ENCODE results near the gene SH3PXD2A.

Gene SH3PXD2A

GRCh38 chr10:103622935-103623574, 232.3 kb downstream of the SH3PXD2A start:
- H3K36me3 ChIP-seq (ENCODE audit: control insufficient read depth, insufficient read depth, low read length): peaks cover 11% of the 10 kb centered on the region
- H3K9ac ChIP-seq (ENCODE audit: low read depth, low read length): no peak overlapping the region
- no peaks in the 10 kb centered on the region for H3K27me3 ChIP-seq (ENCODE audit: control insufficient read depth, insufficient read depth, low read length)

GRCh38 chr10:103622286-103622685, 233.1 kb downstream of the SH3PXD2A start:
- peaks cover 11% of the 10 kb centered on the region for H3K36me3 ChIP-seq (ENCODE audit: control insufficient read depth, insufficient read depth, low read length)
- H3K9ac ChIP-seq (ENCODE audit: low read depth, low read length): no peak overlapping the region
- H3K9me3 ChIP-seq (ENCODE audit: control insufficient read depth, insufficient read depth, low read length): no peaks in the 10 kb centered on the region
- H3K4me3 ChIP-seq (ENCODE audit: low read depth, low read length): no peak overlapping the region
- no peaks in the 10 kb centered on the region for H3K4me1 ChIP-seq (ENCODE audit: control insufficient read depth, insufficient read depth, low read length)
- no peaks in the 10 kb centered on the region for H3K27me3 ChIP-seq (ENCODE audit: control insufficient read depth, insufficient read depth, low read length)

More at GRCh38 chr10:103622935-103623574, 232.3 kb downstream of the SH3PXD2A start:
- Histone ChIP-seq H3K4me3 (ENCODE audit: low read depth, low read length) (no peak overlapping the region), H3K4me1 (ENCODE audit: control insufficient read depth, insufficient read depth, low read length) (no peaks in the 10 kb centered on the region), H3K9me3 (ENCODE audit: control insufficient read depth, insufficient read depth, low read length) (no peaks in the 10 kb centered on the region)

- Histone ChIP-seq H3K4me1 (ENCODE audit: control insufficient read depth, insufficient read depth, low read length) (no peaks in the 10 kb centered on the region), H3K36me3 (ENCODE audit: control insufficient read depth, insufficient read depth, low read length) (peaks cover 12% of the 10 kb centered on the region), H3K9ac (ENCODE audit: low read depth, low read length) (no peak overlapping the region), H3K27me3 (ENCODE audit: control insufficient read depth, insufficient read depth, low read length) (no peaks in the 10 kb centered on the region), H3K9me3 (ENCODE audit: control insufficient read depth, insufficient read depth, low read length) (no peaks in the 10 kb centered on the region), H3K4me3 (ENCODE audit: low read depth, low read length) (no peak overlapping the region)
Measured at GRCh38 chr10:103621783-103622125, 233.6 kb downstream of the SH3PXD2A start.

- Histone ChIP-seq H3K9ac (ENCODE audit: low read depth, low read length) (no peak overlapping the region), H3K36me3 (ENCODE audit: control insufficient read depth, insufficient read depth, low read length) (peaks cover 13% of the 10 kb centered on the region), H3K4me1 (ENCODE audit: control insufficient read depth, insufficient read depth, low read length) (no peaks in the 10 kb centered on the region), H3K4me3 (ENCODE audit: low read depth, low read length) (no peak overlapping the region), H3K27me3 (ENCODE audit: control insufficient read depth, insufficient read depth, low read length) (no peaks in the 10 kb centered on the region), H3K9me3 (ENCODE audit: control insufficient read depth, insufficient read depth, low read length) (no peaks in the 10 kb centered on the region)
Measured at GRCh38 chr10:103620891-103621782, 234.2 kb downstream of the SH3PXD2A start.

- Histone ChIP-seq H3K9ac (ENCODE audit: low read depth, low read length) (no peak overlapping the region), H3K4me3 (ENCODE audit: low read depth, low read length) (no peak overlapping the region), H3K36me3 (ENCODE audit: control insufficient read depth, insufficient read depth, low read length) (peaks cover 13% of the 10 kb centered on the region), H3K4me1 (ENCODE audit: control insufficient read depth, insufficient read depth, low read length) (no peaks in the 10 kb centered on the region), H3K9me3 (ENCODE audit: control insufficient read depth, insufficient read depth, low read length) (no peaks in the 10 kb centered on the region), H3K27me3 (ENCODE audit: control insufficient read depth, insufficient read depth, low read length) (no peaks in the 10 kb centered on the region)
Measured at GRCh38 chr10:103620352-103620740, 235.0 kb downstream of the SH3PXD2A start.

GRCh38 chr10:103619424-103620351, 235.7 kb downstream of the SH3PXD2A start:
- Histone ChIP-seq H3K36me3 (ENCODE audit: control insufficient read depth, insufficient read depth, low read length) (peaks cover 9% of the 10 kb centered on the region), H3K4me3 (ENCODE audit: low read depth, low read length) (no peak overlapping the region), H3K27me3 (ENCODE audit: control insufficient read depth, insufficient read depth, low read length) (no peaks in the 10 kb centered on the region), H3K9me3 (ENCODE audit: control insufficient read depth, insufficient read depth, low read length) (no peaks in the 10 kb centered on the region), H3K4me1 (ENCODE audit: control insufficient read depth, insufficient read depth, low read length) (no peaks in the 10 kb centered on the region), H3K9ac (ENCODE audit: low read depth, low read length) (no peak overlapping the region)

- H3K36me3 ChIP-seq (ENCODE audit: control insufficient read depth, insufficient read depth, low read length): peaks cover 9% of the 10 kb centered on the region
- H3K9ac ChIP-seq (ENCODE audit: low read depth, low read length): no peak overlapping the region
- no peaks in the 10 kb centered on the region for H3K9me3 ChIP-seq (ENCODE audit: control insufficient read depth, insufficient read depth, low read length)
- no peak overlapping the region for H3K4me3 ChIP-seq (ENCODE audit: low read depth, low read length)
- H3K27me3 ChIP-seq (ENCODE audit: control insufficient read depth, insufficient read depth, low read length): no peaks in the 10 kb centered on the region
- no peaks in the 10 kb centered on the region for H3K4me1 ChIP-seq (ENCODE audit: control insufficient read depth, insufficient read depth, low read length)
Measured at GRCh38 chr10:103618575-103619423, 236.6 kb downstream of the SH3PXD2A start.

GRCh38 chr10:103617602-103618385, 237.6 kb downstream of the SH3PXD2A start:
- Histone ChIP-seq H3K27me3 (ENCODE audit: control insufficient read depth, insufficient read depth, low read length) (no peaks in the 10 kb centered on the region), H3K9ac (ENCODE audit: low read depth, low read length) (no peak overlapping the region), H3K4me3 (ENCODE audit: low read depth, low read length) (no peak overlapping the region), H3K36me3 (ENCODE audit: control insufficient read depth, insufficient read depth, low read length) (peaks cover 9% of the 10 kb centered on the region), H3K4me1 (ENCODE audit: control insufficient read depth, insufficient read depth, low read length) (no peaks in the 10 kb centered on the region), H3K9me3 (ENCODE audit: control insufficient read depth, insufficient read depth, low read length) (no peaks in the 10 kb centered on the region)

GRCh38 chr10:103616705-103617601, 238.4 kb downstream of the SH3PXD2A start:
- Histone ChIP-seq H3K4me3 (ENCODE audit: low read depth, low read length) (no peak overlapping the region), H3K36me3 (ENCODE audit: control insufficient read depth, insufficient read depth, low read length) (peaks cover 7% of the 10 kb centered on the region), H3K27me3 (ENCODE audit: control insufficient read depth, insufficient read depth, low read length) (no peaks in the 10 kb centered on the region), H3K4me1 (ENCODE audit: control insufficient read depth, insufficient read depth, low read length) (no peaks in the 10 kb centered on the region), H3K9me3 (ENCODE audit: control insufficient read depth, insufficient read depth, low read length) (no peaks in the 10 kb centered on the region), H3K9ac (ENCODE audit: low read depth, low read length) (no peak overlapping the region)

Data from iPS-15b (cell line).